Measurements from ENCODE around the gene NTNG1. TPM values are rescaled to one million over a fixed set of nuclear protein-coding genes. Genes with fewer than 3 reads are reported as not detected.
"Not testable (repeated sequence)": the region's sequence is repeated elsewhere in the genome, so short reads cannot be mapped to it uniquely, and the experiment has no call there.

NTNG1 gene
- total RNA-seq, 1 experiment from 2014 or later, result 2.3 TPM

DNA sequence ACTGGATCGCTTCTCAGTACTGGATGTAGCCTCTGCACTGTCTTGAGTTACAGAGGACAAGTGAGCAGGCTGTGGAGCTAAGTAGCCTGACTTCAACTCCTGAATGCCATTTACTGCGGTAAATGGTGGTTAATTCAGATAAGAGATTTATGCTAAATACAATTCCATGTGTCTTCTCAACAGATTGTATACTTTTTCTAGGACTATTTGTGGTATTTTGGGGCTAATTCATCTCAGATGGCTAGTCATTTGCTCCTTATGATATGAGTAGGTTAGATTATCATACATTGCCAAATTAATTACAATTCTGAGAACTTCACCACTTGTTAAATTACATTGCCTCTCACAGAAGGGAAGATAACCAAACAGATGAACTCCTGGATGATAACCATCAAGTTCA is 90.5 kb downstream of the NTNG1 start (continued):
- TF ChIP-seq CTCF (IDR thresholded peaks at IDR 0.05), result no peak

GRCh38 chr1:107232426-107232825 is 91.6 kb downstream of the NTNG1 start:
- ATAC-seq (no peak), DNase-seq (ENCODE audit: low spot score) (no peak)
- ChIA-PET POLR2A (no interaction called here), CTCF (no interaction called here)
- Mint-ChIP-seq H3K27ac (no peak overlapping the region), H3K36me3 (peaks cover 20% of the 10 kb centered on the region), H3K9me3 (peaks cover 21% of the 10 kb centered on the region), H3K27me3 (ENCODE audit: low read depth) (no peaks in the 10 kb centered on the region), H3K4me3 (no peak overlapping the region), H3K4me1 (peaks cover 24% of the 10 kb centered on the region)
- TF ChIP-seq PRDM15 (CRISPR knock-in tag; IDR thresholded peaks at IDR 0.05) (no peak), KAT7 (CRISPR knock-in tag; IDR thresholded peaks at IDR 0.05; ENCODE audit: borderline replicate concordance) (no peak), NFE2L1 (CRISPR knock-in tag; IDR thresholded peaks at IDR 0.05) (no peak), SMAD3 (CRISPR knock-in tag; IDR thresholded peaks at IDR 0.05; ENCODE audit: borderline replicate concordance) (no peak), ATF3 (CRISPR knock-in tag; conservative IDR thresholded peaks at IDR 0.05) (no peak), ZNF396 (CRISPR knock-in tag; IDR thresholded peaks at IDR 0.05; ENCODE audit: borderline replicate concordance) (no peak), PRRX2 (CRISPR knock-in tag; IDR thresholded peaks at IDR 0.05) (no peak), FOXP1 (CRISPR knock-in tag; IDR thresholded peaks at IDR 0.05; ENCODE audit: borderline replicate concordance) (no peak)
- TF ChIP-seq, protein P1, sequence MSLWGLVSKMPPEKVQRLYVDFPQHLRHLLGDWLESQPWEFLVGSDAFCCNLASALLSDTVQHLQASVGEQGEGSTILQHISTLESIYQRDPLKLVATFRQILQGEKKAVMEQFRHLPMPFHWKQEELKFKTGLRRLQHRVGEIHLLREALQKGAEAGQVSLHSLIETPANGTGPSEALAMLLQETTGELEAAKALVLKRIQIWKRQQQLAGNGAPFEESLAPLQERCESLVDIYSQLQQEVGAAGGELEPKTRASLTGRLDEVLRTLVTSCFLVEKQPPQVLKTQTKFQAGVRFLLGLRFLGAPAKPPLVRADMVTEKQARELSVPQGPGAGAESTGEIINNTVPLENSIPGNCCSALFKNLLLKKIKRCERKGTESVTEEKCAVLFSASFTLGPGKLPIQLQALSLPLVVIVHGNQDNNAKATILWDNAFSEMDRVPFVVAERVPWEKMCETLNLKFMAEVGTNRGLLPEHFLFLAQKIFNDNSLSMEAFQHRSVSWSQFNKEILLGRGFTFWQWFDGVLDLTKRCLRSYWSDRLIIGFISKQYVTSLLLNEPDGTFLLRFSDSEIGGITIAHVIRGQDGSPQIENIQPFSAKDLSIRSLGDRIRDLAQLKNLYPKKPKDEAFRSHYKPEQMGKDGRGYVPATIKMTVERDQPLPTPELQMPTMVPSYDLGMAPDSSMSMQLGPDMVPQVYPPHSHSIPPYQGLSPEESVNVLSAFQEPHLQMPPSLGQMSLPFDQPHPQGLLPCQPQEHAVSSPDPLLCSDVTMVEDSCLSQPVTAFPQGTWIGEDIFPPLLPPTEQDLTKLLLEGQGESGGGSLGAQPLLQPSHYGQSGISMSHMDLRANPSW (CRISPR knock-in tag; conservative IDR thresholded peaks at IDR 0.05; ENCODE audit: low read depth), result no peak

- H3K4me1 Mint-ChIP-seq; H3K27ac Mint-ChIP-seq; H3K4me3 Mint-ChIP-seq; ATAC-seq; H3K27me3 Mint-ChIP-seq (ENCODE audit: low read depth); POLR2A ChIA-PET; CTCF ChIA-PET; DNase-seq (ENCODE audit: low spot score): not testable (repeated sequence)
- Mint-ChIP-seq H3K36me3 (peaks cover 32% of the 10 kb centered on the region), H3K9me3 (peaks cover 36% of the 10 kb centered on the region)
Measured at GRCh38 chr1:107236760-107237159, 95.9 kb downstream of the NTNG1 start.

GRCh38 chr1:107243461-107243860 is 102.6 kb downstream of the NTNG1 start:
- H3K4me3 Mint-ChIP-seq, result no peak overlapping the region
- H3K27me3 Mint-ChIP-seq (ENCODE audit: low read depth), result no peaks in the 10 kb centered on the region
- H3K9me3 Mint-ChIP-seq, result peaks cover 5% of the 10 kb centered on the region
- no peak overlapping the region for H3K27ac Mint-ChIP-seq
- H3K36me3 Mint-ChIP-seq, result peaks cover 2% of the 10 kb centered on the region; the same call in 1 of the 2 replicates
- peak; percentile 64 for TF ChIP-seq ZNF121 (CRISPR knock-in tag; IDR thresholded peaks at IDR 0.05)
- TF ChIP-seq GTF2I (CRISPR knock-in tag; conservative IDR thresholded peaks at IDR 0.05), result no peak
- no peak for TF ChIP-seq MXD4 (CRISPR knock-in tag; IDR thresholded peaks at IDR 0.05; ENCODE audit: borderline replicate concordance)
- ChIA-PET CTCF (interaction anchor here (1.0 to 1.6 kb wide), 3 partner anchors 13 to 46 kb away, joined by 3 to 8 read pairs (median 4); no protein-coding TSS in a partner anchor), POLR2A (no interaction called here)
- DNase-seq (ENCODE audit: low spot score) (no peak), ATAC-seq (no peak; the same call in 1 of the 2 replicates)
- peaks cover 24% of the 10 kb centered on the region for H3K4me1 Mint-ChIP-seq

Data from WTC11 (cell line).